ENCODE measurements around the gene VANGL1.
"Not testable (repeated sequence)": the region's sequence is repeated elsewhere in the genome, so short reads cannot be mapped to it uniquely, and the experiment has no call there.

VANGL1 gene

GRCh38 chr1:115637247-115637646, 4.5 kb upstream of the VANGL1 start:
- H2AFZ ChIP-seq (ENCODE audit: low read depth, low read length); H3K18ac ChIP-seq (ENCODE audit: low read depth in 1 of 2, low read length in 2 of 2); H3K9ac ChIP-seq (ENCODE audit: low read length); H3K4ac ChIP-seq (ENCODE audit: low read depth in 1 of 2, low read length in 2 of 2); H3K4me1 ChIP-seq (ENCODE audit: control insufficient read depth, insufficient read depth, low read depth, low read length); H3K27me3 ChIP-seq (ENCODE audit: control insufficient read depth in 1 of 2, insufficient read depth in 1 of 2, low read length in 2 of 2); H2BK15ac ChIP-seq (ENCODE audit: low read depth, poor library complexity, severe bottlenecking); H3K36me3 ChIP-seq (ENCODE audit: control insufficient read depth in 1 of 2, insufficient read depth in 2 of 2, low read depth in 1 of 2, low read length in 2 of 2); H2BK12ac ChIP-seq (ENCODE audit: low read length in 2 of 2); H2BK120ac ChIP-seq (ENCODE audit: low read depth, low read length); H3K14ac ChIP-seq (ENCODE audit: low read length in 2 of 2); H3K23ac ChIP-seq (ENCODE audit: low read length in 2 of 2); H2AK5ac ChIP-seq (ENCODE audit: low read length, severe bottlenecking); H3K9me3 ChIP-seq (ENCODE audit: control insufficient read depth, low read length); H3K4me2 ChIP-seq (ENCODE audit: low read length, poor library complexity, severe bottlenecking); H3K4me3 ChIP-seq (ENCODE audit: insufficient read depth in 1 of 2, low read depth in 1 of 2, low read length in 2 of 2); H3K79me1 ChIP-seq (replicated peaks; ENCODE audit: low read length, poor library complexity, severe bottlenecking); H4K8ac ChIP-seq (ENCODE audit: low read length); H3K27ac ChIP-seq (ENCODE audit: low read length, poor library complexity, severe bottlenecking); H2BK5ac ChIP-seq (ENCODE audit: low read depth, low read length, poor library complexity, severe bottlenecking); DNase-seq; H4K91ac ChIP-seq (ENCODE audit: low read length): not testable (repeated sequence)
- 100% methylated on average over 1 of the region's 1 CpG for WGBS

DNA sequence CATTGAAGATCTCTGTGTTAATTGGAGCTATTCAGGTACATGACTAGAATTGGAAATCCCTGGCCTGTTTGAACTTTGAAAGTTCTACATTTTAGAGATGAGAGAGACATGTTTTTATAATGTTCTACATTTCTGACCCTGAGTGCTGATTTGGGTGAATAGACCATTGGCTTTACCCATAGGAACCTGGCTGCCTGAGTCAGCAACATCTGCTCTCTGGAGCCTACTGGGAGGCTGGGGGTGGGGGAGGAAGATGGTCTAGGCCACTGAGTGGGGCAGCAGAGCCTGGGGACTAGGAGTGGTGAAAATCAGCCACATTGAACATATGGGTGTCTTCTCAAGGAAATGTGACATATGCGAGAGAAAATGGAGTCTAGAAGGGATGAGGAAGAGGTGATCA, 1.4 kb upstream of the VANGL1 start:
- H3K79me1 ChIP-seq (replicated peaks; ENCODE audit: low read length, poor library complexity, severe bottlenecking) = peaks cover 4% of the 10 kb centered on the region
- no peak for DNase-seq
- no peak overlapping the region for H3K27ac ChIP-seq (ENCODE audit: low read length, poor library complexity, severe bottlenecking)
- H3K9ac ChIP-seq (ENCODE audit: low read length) = no peak overlapping the region
- H3K4me1 ChIP-seq (ENCODE audit: control insufficient read depth, insufficient read depth, low read depth, low read length) = peaks cover 4% of the 10 kb centered on the region
- H3K14ac ChIP-seq (ENCODE audit: low read length in 2 of 2) = no peak overlapping the region
- H4K91ac ChIP-seq (ENCODE audit: low read length) = no peak overlapping the region
- WGBS = 100% methylated on average over 1 of the region's 1 CpG
- no peak overlapping the region for H2BK120ac ChIP-seq (ENCODE audit: low read depth, low read length)
- no peak overlapping the region for H3K23ac ChIP-seq (ENCODE audit: low read length in 2 of 2)
- H3K4ac ChIP-seq (ENCODE audit: low read depth in 1 of 2, low read length in 2 of 2) = no peak overlapping the region
- H2BK5ac ChIP-seq (ENCODE audit: low read depth, low read length, poor library complexity, severe bottlenecking) = no peak overlapping the region
- no peak overlapping the region for H2BK12ac ChIP-seq (ENCODE audit: low read length in 2 of 2)
- H2AFZ ChIP-seq (ENCODE audit: low read depth, low read length) = no peak overlapping the region
- no peak overlapping the region for H2AK5ac ChIP-seq (ENCODE audit: low read length, severe bottlenecking)
- H4K8ac ChIP-seq (ENCODE audit: low read length) = no peak overlapping the region
- no peak overlapping the region for H3K18ac ChIP-seq (ENCODE audit: low read depth in 1 of 2, low read length in 2 of 2)
- no peak overlapping the region for H3K4me2 ChIP-seq (ENCODE audit: low read length, poor library complexity, severe bottlenecking)
- no peaks in the 10 kb centered on the region for H3K27me3 ChIP-seq (ENCODE audit: control insufficient read depth in 1 of 2, insufficient read depth in 1 of 2, low read length in 2 of 2)
- no peak overlapping the region for H2BK15ac ChIP-seq (ENCODE audit: low read depth, poor library complexity, severe bottlenecking)
- no peak overlapping the region for H3K4me3 ChIP-seq (ENCODE audit: insufficient read depth in 1 of 2, low read depth in 1 of 2, low read length in 2 of 2)
- H3K9me3 ChIP-seq (ENCODE audit: control insufficient read depth, low read length) = peaks cover 3% of the 10 kb centered on the region
- no peaks in the 10 kb centered on the region for H3K36me3 ChIP-seq (ENCODE audit: control insufficient read depth in 1 of 2, insufficient read depth in 2 of 2, low read depth in 1 of 2, low read length in 2 of 2)

- H2BK120ac ChIP-seq (ENCODE audit: low read depth, low read length) = no peak overlapping the region
- peaks cover 7% of the 10 kb centered on the region for H3K4me1 ChIP-seq (ENCODE audit: control insufficient read depth, insufficient read depth, low read depth, low read length)
- no peaks in the 10 kb centered on the region for H3K27me3 ChIP-seq (ENCODE audit: control insufficient read depth in 1 of 2, insufficient read depth in 1 of 2, low read length in 2 of 2)
- peak overlapping the region; percentile 40 for H2BK15ac ChIP-seq (ENCODE audit: low read depth, poor library complexity, severe bottlenecking)
- H3K18ac ChIP-seq (ENCODE audit: low read depth in 1 of 2, low read length in 2 of 2) = peak overlapping the region; percentile 48 to 79
- H3K14ac ChIP-seq (ENCODE audit: low read length in 2 of 2) = peak overlapping the region in 1 of 2 experiments; percentile 19
- no peaks in the 10 kb centered on the region for H3K36me3 ChIP-seq (ENCODE audit: control insufficient read depth in 1 of 2, insufficient read depth in 2 of 2, low read depth in 1 of 2, low read length in 2 of 2)
- H3K9ac ChIP-seq (ENCODE audit: low read length) = peak overlapping the region; percentile 83
- peak overlapping the region; percentile 90 to 91 for H3K4me3 ChIP-seq (ENCODE audit: insufficient read depth in 1 of 2, low read depth in 1 of 2, low read length in 2 of 2)
- H2AK5ac ChIP-seq (ENCODE audit: low read length, severe bottlenecking) = no peak overlapping the region
- H2BK12ac ChIP-seq (ENCODE audit: low read length in 2 of 2) = peak overlapping the region in 1 of 2 experiments; percentile 86
- peak overlapping the region; percentile 10 for H4K91ac ChIP-seq (ENCODE audit: low read length)
- H3K4me2 ChIP-seq (ENCODE audit: low read length, poor library complexity, severe bottlenecking) = peak overlapping the region; percentile 92
- H3K79me1 ChIP-seq (replicated peaks; ENCODE audit: low read length, poor library complexity, severe bottlenecking) = peaks cover 13% of the 10 kb centered on the region
- H2AFZ ChIP-seq (ENCODE audit: low read depth, low read length) = peak overlapping the region; percentile 74
- H2BK5ac ChIP-seq (ENCODE audit: low read depth, low read length, poor library complexity, severe bottlenecking) = no peak overlapping the region
- peak overlapping the region in 1 of 2 experiments; percentile 77 for H3K23ac ChIP-seq (ENCODE audit: low read length in 2 of 2)
- peak overlapping the region; percentile 25 to 82 for H3K4ac ChIP-seq (ENCODE audit: low read depth in 1 of 2, low read length in 2 of 2)
- peaks cover 3% of the 10 kb centered on the region for H3K9me3 ChIP-seq (ENCODE audit: control insufficient read depth, low read length)
- H3K27ac ChIP-seq (ENCODE audit: low read length, poor library complexity, severe bottlenecking) = peak overlapping the region; percentile 62
- WGBS = under 1% methylated on average over 77 of the region's 78 CpGs
- peak; percentile 56 for DNase-seq
- H4K8ac ChIP-seq (ENCODE audit: low read length) = peak overlapping the region; percentile 59
These were observed 650 bp downstream of the VANGL1 start for GRCh38 chr1:115642168-115643072.

DNA sequence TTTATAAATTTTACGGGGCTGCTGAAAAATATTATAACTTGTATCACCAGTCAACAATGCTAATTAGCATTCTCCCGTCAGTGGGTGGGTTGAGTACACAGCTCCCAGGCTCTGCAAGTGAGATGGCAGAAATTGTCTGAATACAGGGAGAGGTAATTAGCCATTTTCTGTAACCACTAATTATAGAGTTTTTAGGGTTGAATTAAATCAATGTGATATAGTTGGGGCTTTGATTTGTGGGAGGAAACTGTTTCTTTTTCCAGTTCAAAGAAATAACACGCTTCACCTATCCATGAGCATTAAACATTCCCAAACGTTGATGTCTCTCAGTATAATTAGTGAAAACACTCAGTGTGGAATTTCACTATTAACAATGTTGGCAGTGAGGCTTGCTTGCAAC, 1.5 kb downstream of the VANGL1 start:
- Histone ChIP-seq H2AK5ac (ENCODE audit: low read length, severe bottlenecking) (no peak overlapping the region), H2BK15ac (ENCODE audit: low read depth, poor library complexity, severe bottlenecking) (no peak overlapping the region), H3K14ac (ENCODE audit: low read length in 2 of 2) (no peak overlapping the region), H4K8ac (ENCODE audit: low read length) (no peak overlapping the region), H3K4ac (ENCODE audit: low read depth in 1 of 2, low read length in 2 of 2) (no peak overlapping the region), H3K79me1 (replicated peaks; ENCODE audit: low read length, poor library complexity, severe bottlenecking) (peaks cover 14% of the 10 kb centered on the region), H3K18ac (ENCODE audit: low read depth in 1 of 2, low read length in 2 of 2) (no peak overlapping the region), H2AFZ (ENCODE audit: low read depth, low read length) (no peak overlapping the region), H4K91ac (ENCODE audit: low read length) (no peak overlapping the region), H3K36me3 (ENCODE audit: control insufficient read depth in 1 of 2, insufficient read depth in 2 of 2, low read depth in 1 of 2, low read length in 2 of 2) (no peaks in the 10 kb centered on the region), H3K27me3 (ENCODE audit: control insufficient read depth in 1 of 2, insufficient read depth in 1 of 2, low read length in 2 of 2) (no peaks in the 10 kb centered on the region), H3K9me3 (ENCODE audit: control insufficient read depth, low read length) (peaks cover 3% of the 10 kb centered on the region), H3K27ac (ENCODE audit: low read length, poor library complexity, severe bottlenecking) (no peak overlapping the region), H3K4me2 (ENCODE audit: low read length, poor library complexity, severe bottlenecking) (peak overlapping the region; percentile 92), H2BK5ac (ENCODE audit: low read depth, low read length, poor library complexity, severe bottlenecking) (no peak overlapping the region), H3K23ac (ENCODE audit: low read length in 2 of 2) (no peak overlapping the region), H3K4me3 (ENCODE audit: insufficient read depth in 1 of 2, low read depth in 1 of 2, low read length in 2 of 2) (peak overlapping the region in 1 of 2 experiments; percentile 90), H2BK120ac (ENCODE audit: low read depth, low read length) (no peak overlapping the region), H3K4me1 (ENCODE audit: control insufficient read depth, insufficient read depth, low read depth, low read length) (peaks cover 7% of the 10 kb centered on the region), H2BK12ac (ENCODE audit: low read length in 2 of 2) (no peak overlapping the region), H3K9ac (ENCODE audit: low read length) (peak overlapping the region; percentile 83)
- WGBS = 22% methylated on average over 1 of the region's 4 CpGs
- no peak for DNase-seq

Measured in mesenchymal stem cell (in vitro differentiated cells and primary cell).